H9 (cell line): Measurements from ENCODE around the gene TNRC18. TPM values are rescaled to one million over a fixed set of nuclear protein-coding genes. Genes with fewer than 3 reads are reported as not detected.

Source experiments
- DNase-seq: peaks from one replicate; pipeline ENCODE4 v3.0.0-alpha.2; 2017
- H2AFZ ChIP-seq: one replicate; pipeline ENCODE4 v1.6.1; 2013; ENCODE audit warnings: mild to moderate bottlenecking, low read length, control low read depth, moderate library complexity
- H2AK5ac ChIP-seq: 2 replicates; pipeline ENCODE4 v1.6.1; 2013; ENCODE audit warnings: low read length, control low read depth, mixed read lengths; ENCODE audit not compliant: insufficient read length
- H2BK120ac ChIP-seq: one replicate; pipeline ENCODE4 v1.6.1; 2013; ENCODE audit warnings: low read depth, mild to moderate bottlenecking, low read length, control low read depth, inconsistent platforms; ENCODE audit not compliant: poor library complexity, severe bottlenecking
- H2BK12ac ChIP-seq: 2 replicates; pipeline ENCODE4 v1.6.1; 2013; ENCODE audit warnings: low read length, control low read depth, mixed read lengths, low read depth; ENCODE audit not compliant: insufficient read length
- H2BK15ac ChIP-seq: 2 replicates; pipeline ENCODE4 v1.6.1; 2013; ENCODE audit warnings: low read depth, low read length, control low read depth
- H2BK20ac ChIP-seq: one replicate; pipeline ENCODE4 v1.6.1; 2013; ENCODE audit warnings: low read depth, mild to moderate bottlenecking, low read length, control low read depth, inconsistent platforms; ENCODE audit not compliant: poor library complexity, severe bottlenecking
- H2BK5ac ChIP-seq: 2 replicates; pipeline ENCODE4 v1.6.1; 2013; ENCODE audit warnings: low read length, control low read depth, mixed read lengths; ENCODE audit not compliant: insufficient read length
- H3K14ac ChIP-seq: 2 replicates; pipeline ENCODE4 v1.6.1; 2013; ENCODE audit warnings: low read length, control low read depth; ENCODE audit not compliant: insufficient read depth
- H3K18ac ChIP-seq: 2 replicates; pipeline ENCODE4 v1.6.1; 2013; ENCODE audit warnings: low read depth, mild to moderate bottlenecking, mixed read lengths, low read length, control low read depth; ENCODE audit not compliant: insufficient read length
- H3K23ac ChIP-seq: 2 replicates; pipeline ENCODE4 v1.6.1; 2013; ENCODE audit warnings: low read length, control low read depth, mixed read lengths, low read depth; ENCODE audit not compliant: insufficient read length
- H3K23me2 ChIP-seq: 2 replicates; pipeline ENCODE4 v1.6.1; 2013; ENCODE audit warnings: low read depth, mild to moderate bottlenecking, mixed read lengths, low read length, control low read depth; ENCODE audit not compliant: insufficient read length, poor library complexity, severe bottlenecking
- H3K27ac ChIP-seq: 2 replicates; pipeline ENCODE4 v1.5.1; 2013; ENCODE audit warnings: low read length, control low read depth, mixed read lengths, low read depth; ENCODE audit not compliant: insufficient read length
- H3K27me3 ChIP-seq: 2 replicates; pipeline ENCODE4 v1.6.1; 2013; ENCODE audit warnings: low read length, control low read depth, inconsistent platforms; ENCODE audit not compliant: insufficient read depth
- H3K4ac ChIP-seq: 2 replicates; pipeline ENCODE4 v1.6.1; 2013; ENCODE audit warnings: low read depth, mild to moderate bottlenecking, control low read depth, inconsistent platforms, low read length, moderate library complexity
- H3K4me1 ChIP-seq: 2 replicates; pipeline ENCODE4 v1.6.1; 2013; ENCODE audit warnings: low read length, control low read depth, inconsistent platforms; ENCODE audit not compliant: insufficient read depth
- H3K4me2 ChIP-seq: 2 replicates; pipeline ENCODE4 v1.6.1; 2013; ENCODE audit warnings: low read length, control low read depth, mixed read lengths; ENCODE audit not compliant: insufficient read length, insufficient read depth
- H3K56ac ChIP-seq: 2 replicates; pipeline ENCODE4 v1.6.1; 2013; ENCODE audit warnings: low read depth, mild to moderate bottlenecking, mixed read lengths, low read length, control low read depth; ENCODE audit not compliant: insufficient read length
- H3K79me1 ChIP-seq: 2 replicates; pipeline ENCODE4 v1.6.1; 2013; ENCODE audit warnings: low read depth, mild to moderate bottlenecking, moderate library complexity, low read length, control low read depth, inconsistent platforms; ENCODE audit not compliant: insufficient read depth, poor library complexity, severe bottlenecking
- H3K79me2 ChIP-seq: 2 replicates; pipeline ENCODE4 v1.6.1; 2013; ENCODE audit warnings: low read length, control low read depth, inconsistent platforms; ENCODE audit not compliant: insufficient read depth
- H3K9ac ChIP-seq: 2 replicates; pipeline ENCODE4 v1.6.1; 2013; ENCODE audit warnings: low read length, control low read depth, mixed read lengths; ENCODE audit not compliant: insufficient read length; ENCODE audit errors: extremely low read depth
- H3K9me3 ChIP-seq: one replicate; pipeline ENCODE4 v1.6.1; 2013; ENCODE audit warnings: low read depth, low read length, inconsistent platforms; ENCODE audit not compliant: control insufficient read depth
- H3T11ph ChIP-seq: one replicate; pipeline ENCODE4 v1.6.1; 2013; ENCODE audit warnings: mild to moderate bottlenecking, low read length, control low read depth, inconsistent platforms
- H4K20me1 ChIP-seq: one replicate; pipeline ENCODE4 v1.6.1; 2013; ENCODE audit not compliant: control insufficient read depth, insufficient read length, insufficient read depth
- H4K5ac ChIP-seq: 2 replicates; pipeline ENCODE4 v1.6.1; 2013; ENCODE audit warnings: low read depth, mild to moderate bottlenecking, mixed read lengths, low read length, control low read depth; ENCODE audit not compliant: insufficient read length
- H4K8ac ChIP-seq: replicated peaks from 2 replicates; pipeline ENCODE4 v1.6.1; 2013; ENCODE audit warnings: low read length, control low read depth, mixed read lengths, low read depth; ENCODE audit not compliant: insufficient read length
- H4K91ac ChIP-seq: 2 replicates; pipeline ENCODE4 v1.6.1; 2013; ENCODE audit warnings: low read depth, mild to moderate bottlenecking, moderate library complexity, mixed read lengths, low read length, control low read depth; ENCODE audit not compliant: insufficient read length
- H3K27ac Mint-ChIP-seq, 3 experiments: 2 replicates in 2 of 3; 3 replicates in 1 of 3; pipeline ENCODE4 v1.8.0; 2020 to 2021; ENCODE audit warnings: mixed read lengths in 3 of 3, mild to moderate bottlenecking in 1 of 3, moderate library complexity in 1 of 3
- H3K27me3 Mint-ChIP-seq: 2 replicates; pipeline ENCODE4 v1.8.0; 2021; ENCODE audit warnings: low read depth, mild to moderate bottlenecking, moderate library complexity, mixed read lengths
- H3K36me3 Mint-ChIP-seq, 3 experiments: 2 replicates in 2 of 3; 3 replicates in 1 of 3; pipeline ENCODE4 v1.8.0; 2020 to 2021; ENCODE audit warnings: low read depth in 3 of 3, mixed read lengths in 3 of 3; ENCODE audit not compliant: insufficient read depth in 1 of 3
- H3K4me1 Mint-ChIP-seq, 2 experiments: 2 replicates each; pipeline ENCODE4 v1.8.0; 2020; ENCODE audit warnings: mixed read lengths in 2 of 2
- H3K4me3 Mint-ChIP-seq, 2 experiments: 2 replicates in 1 of 2; 3 replicates in 1 of 2; pipeline ENCODE4 v1.8.0; 2020 to 2021; ENCODE audit warnings: mild to moderate bottlenecking in 2 of 2, mixed read lengths in 2 of 2, moderate library complexity in 1 of 2
- H3K9me3 Mint-ChIP-seq, 2 experiments: 2 replicates in 1 of 2; 3 replicates in 1 of 2; pipeline ENCODE4 v1.8.0; 2020; ENCODE audit warnings: mild to moderate bottlenecking in 2 of 2, mixed read lengths in 2 of 2, moderate library complexity in 1 of 2
- WGBS: extraction: QIAGEN DNeasy Blood & Tissue Kit; methylation state at CpG from one replicate; pipeline ENCODE4 v1.1.7; 2013; ENCODE audit warnings: missing lambda C conversion rate, low lambda C conversion rate, mixed read lengths; ENCODE audit not compliant: insufficient read length; ENCODE audit errors: extremely low coverage; 5-methylcytosine and 5-hydroxymethylcytosine counted together
- total RNA-seq: library from RNA; stranded (reverse); gene quantifications from 2 replicates; pipeline ENCODE4 v1.2.1, GENCODE V29; 2021
- TF ChIP-seq, protein P1 (sequence below): fragments of 200-600 bp; sonication (generic); conservative IDR thresholded peaks from 3 replicates; pipeline ENCODE4 v1.8.0; 2021; ENCODE audit warnings: antibody characterized with exemption, mild to moderate bottlenecking

TNRC18 gene
- total RNA-seq, 1 experiment from 2014 or later: 21.2 TPM

DNA sequence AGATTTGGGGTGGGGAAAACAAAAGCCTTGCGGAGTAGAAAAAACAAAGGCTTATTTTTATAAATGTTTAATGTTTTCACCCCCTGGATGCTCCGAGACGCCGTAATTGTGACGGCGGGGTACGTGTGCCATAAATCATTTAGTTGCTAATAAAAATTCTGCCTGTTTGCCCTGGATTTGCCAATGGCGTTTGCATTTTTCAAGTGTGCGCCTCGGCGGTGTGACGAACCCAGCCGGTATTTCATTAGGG is 2.5 kb upstream of the TNRC18 start:
- no peak overlapping the region for H2BK120ac ChIP-seq
- no peak overlapping the region for H2BK5ac ChIP-seq
- H4K8ac ChIP-seq: no peak overlapping the region
- H2BK15ac ChIP-seq: no peak overlapping the region
- peaks cover 63% of the 10 kb centered on the region for H3K27me3 Mint-ChIP-seq
- peak overlapping the region; percentile 96 for H3K14ac ChIP-seq
- peak overlapping the region; percentile 71 for H3K18ac ChIP-seq
- no peaks in the 10 kb centered on the region for H3K4me1 ChIP-seq
- no peak overlapping the region for H3K27ac ChIP-seq
- H2AK5ac ChIP-seq: no peak overlapping the region
- no peaks in the 10 kb centered on the region for H3K9me3 ChIP-seq
- no peak overlapping the region for H4K5ac ChIP-seq
- no peaks in the 10 kb centered on the region; a peak in 3 of 5 replicates for H3K9me3 Mint-ChIP-seq
- H3K79me2 ChIP-seq: no peaks in the 10 kb centered on the region
- no peaks in the 10 kb centered on the region for H4K20me1 ChIP-seq
- no peak overlapping the region for H2BK20ac ChIP-seq
- no CpG with 5 or more reads among the region's 13 CpGs for WGBS
- peak overlapping the region in 2 of 3 experiments; percentile 70 to 95; a peak in 3 of 7 replicates for H3K27ac Mint-ChIP-seq
- H3K23me2 ChIP-seq: peaks cover 55% of the 10 kb centered on the region
- H3K79me1 ChIP-seq: no peaks in the 10 kb centered on the region
- H3K9ac ChIP-seq: peak overlapping the region; percentile 48
- peak overlapping the region; percentile 58 for H3K4me2 ChIP-seq
- TF ChIP-seq, protein P1, sequence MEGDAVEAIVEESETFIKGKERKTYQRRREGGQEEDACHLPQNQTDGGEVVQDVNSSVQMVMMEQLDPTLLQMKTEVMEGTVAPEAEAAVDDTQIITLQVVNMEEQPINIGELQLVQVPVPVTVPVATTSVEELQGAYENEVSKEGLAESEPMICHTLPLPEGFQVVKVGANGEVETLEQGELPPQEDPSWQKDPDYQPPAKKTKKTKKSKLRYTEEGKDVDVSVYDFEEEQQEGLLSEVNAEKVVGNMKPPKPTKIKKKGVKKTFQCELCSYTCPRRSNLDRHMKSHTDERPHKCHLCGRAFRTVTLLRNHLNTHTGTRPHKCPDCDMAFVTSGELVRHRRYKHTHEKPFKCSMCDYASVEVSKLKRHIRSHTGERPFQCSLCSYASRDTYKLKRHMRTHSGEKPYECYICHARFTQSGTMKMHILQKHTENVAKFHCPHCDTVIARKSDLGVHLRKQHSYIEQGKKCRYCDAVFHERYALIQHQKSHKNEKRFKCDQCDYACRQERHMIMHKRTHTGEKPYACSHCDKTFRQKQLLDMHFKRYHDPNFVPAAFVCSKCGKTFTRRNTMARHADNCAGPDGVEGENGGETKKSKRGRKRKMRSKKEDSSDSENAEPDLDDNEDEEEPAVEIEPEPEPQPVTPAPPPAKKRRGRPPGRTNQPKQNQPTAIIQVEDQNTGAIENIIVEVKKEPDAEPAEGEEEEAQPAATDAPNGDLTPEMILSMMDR: no peak
- peaks cover 0 to 2% (median 0%) of the 10 kb centered on the region in 3 experiments; a peak in 1 of 7 replicates for H3K36me3 Mint-ChIP-seq
- peak overlapping the region; percentile 29 for H4K91ac ChIP-seq
- H3K4ac ChIP-seq: no peak overlapping the region
- no peak overlapping the region for H3K56ac ChIP-seq
- H3K4me1 Mint-ChIP-seq: peaks cover 26 to 36% of the 10 kb centered on the region in 2 experiments
- H2AFZ ChIP-seq: no peak overlapping the region
- no peak overlapping the region for H3K23ac ChIP-seq
- no peak overlapping the region for H2BK12ac ChIP-seq
- H3K27me3 ChIP-seq: peaks cover 45% of the 10 kb centered on the region
- no peak for DNase-seq
- no peak overlapping the region for H3T11ph ChIP-seq
- H3K4me3 Mint-ChIP-seq: peak overlapping the region; percentile 82 to 89
